GM18868 (cell line): ENCODE data around the gene EWSR1.
"Not testable (repeated sequence)": the region's sequence is repeated elsewhere in the genome, so short reads cannot be mapped to it uniquely, and the experiment has no call there.

Source experiments
- ATAC-seq: cut with Tn5 transposase; IDR thresholded peaks from one replicate; pipeline ENCODE4 v1.9.1; 2021; ENCODE audit warnings: mild to moderate bottlenecking, moderate library complexity; ENCODE audit not compliant: unreplicated experiment

Gene EWSR1, protein sequence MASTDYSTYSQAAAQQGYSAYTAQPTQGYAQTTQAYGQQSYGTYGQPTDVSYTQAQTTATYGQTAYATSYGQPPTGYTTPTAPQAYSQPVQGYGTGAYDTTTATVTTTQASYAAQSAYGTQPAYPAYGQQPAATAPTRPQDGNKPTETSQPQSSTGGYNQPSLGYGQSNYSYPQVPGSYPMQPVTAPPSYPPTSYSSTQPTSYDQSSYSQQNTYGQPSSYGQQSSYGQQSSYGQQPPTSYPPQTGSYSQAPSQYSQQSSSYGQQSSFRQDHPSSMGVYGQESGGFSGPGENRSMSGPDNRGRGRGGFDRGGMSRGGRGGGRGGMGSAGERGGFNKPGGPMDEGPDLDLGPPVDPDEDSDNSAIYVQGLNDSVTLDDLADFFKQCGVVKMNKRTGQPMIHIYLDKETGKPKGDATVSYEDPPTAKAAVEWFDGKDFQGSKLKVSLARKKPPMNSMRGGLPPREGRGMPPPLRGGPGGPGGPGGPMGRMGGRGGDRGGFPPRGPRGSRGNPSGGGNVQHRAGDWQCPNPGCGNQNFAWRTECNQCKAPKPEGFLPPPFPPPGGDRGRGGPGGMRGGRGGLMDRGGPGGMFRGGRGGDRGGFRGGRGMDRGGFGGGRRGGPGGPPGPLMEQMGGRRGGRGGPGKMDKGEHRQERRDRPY

DNA sequence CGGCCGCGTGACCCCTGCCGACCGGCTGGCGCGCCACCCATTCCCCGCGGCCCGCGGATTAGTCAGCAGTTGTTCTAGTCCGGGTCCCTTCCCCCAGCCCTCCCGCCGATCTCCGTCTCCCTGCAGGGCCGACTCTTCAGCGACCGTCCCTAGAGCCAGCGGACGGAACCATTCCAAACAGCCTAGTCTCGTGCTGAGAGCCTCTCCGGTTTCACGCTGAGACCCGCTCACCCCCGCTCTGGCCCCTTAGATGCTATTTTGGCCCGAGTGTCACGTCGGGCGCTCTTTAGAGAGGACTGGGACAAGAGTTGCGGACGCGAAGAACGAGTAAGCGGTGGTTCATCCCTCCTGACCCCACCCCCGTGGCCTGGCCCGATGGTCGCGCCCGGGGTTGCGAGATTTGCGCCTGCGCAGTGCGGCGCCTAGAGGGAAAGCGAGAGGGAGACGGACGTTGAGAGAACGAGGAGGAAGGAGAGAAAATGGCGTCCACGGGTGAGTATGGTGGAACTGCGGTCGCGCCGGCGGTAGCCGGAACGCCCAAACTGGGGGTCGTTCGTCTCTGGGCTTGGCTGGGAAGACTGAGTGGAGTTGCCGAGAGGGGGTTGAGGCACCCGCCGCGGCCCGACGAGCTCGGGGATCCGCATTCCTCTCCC is at the start of gene EWSR1, which contains the start of gene RHBDD3:
Gene EWSR1 (plus strand): TSS at position 411 of the 653 bp plus-strand sequence. CDS start 69 bp downstream, at position 480.
Gene RHBDD3 (minus strand): TSS at position 124 of the 653 bp plus-strand sequence. CDS start 2,355 bp downstream, outside the sequence.
- peak; percentile 83 for ATAC-seq

DNA sequence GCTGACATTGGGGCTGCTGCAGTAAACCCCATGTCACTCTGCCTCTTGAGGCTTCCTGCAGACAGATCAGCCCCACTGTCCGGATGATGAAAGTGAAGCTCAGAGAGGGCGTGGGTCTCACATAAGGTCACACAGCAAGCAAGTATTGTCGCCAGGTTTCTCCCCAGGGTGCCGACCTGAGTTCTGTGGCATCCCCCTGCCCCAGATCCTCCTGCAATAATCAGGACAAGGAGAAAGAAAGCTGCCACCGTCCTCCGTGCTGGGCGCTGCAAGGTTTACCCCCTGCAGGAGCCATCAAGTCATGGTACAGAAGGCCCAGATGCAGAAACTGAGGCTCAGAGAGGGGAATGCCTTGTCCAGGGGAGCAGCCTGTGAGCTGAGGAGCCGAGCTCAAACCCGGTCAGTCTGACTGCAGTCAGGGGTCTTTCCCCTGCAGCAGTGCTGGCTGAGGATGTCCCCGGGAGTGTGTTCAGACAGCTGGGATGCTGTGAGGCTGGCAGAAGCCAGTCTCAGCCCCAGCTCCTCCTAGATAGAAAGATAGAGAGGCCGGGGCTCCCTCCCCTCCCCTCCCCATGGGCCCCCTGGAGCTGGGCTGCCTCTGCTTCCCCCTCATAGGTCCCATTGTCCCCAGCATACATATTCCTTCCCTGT is 49.2 kb upstream of the EWSR1 start:
- no peak for ATAC-seq

DNA sequence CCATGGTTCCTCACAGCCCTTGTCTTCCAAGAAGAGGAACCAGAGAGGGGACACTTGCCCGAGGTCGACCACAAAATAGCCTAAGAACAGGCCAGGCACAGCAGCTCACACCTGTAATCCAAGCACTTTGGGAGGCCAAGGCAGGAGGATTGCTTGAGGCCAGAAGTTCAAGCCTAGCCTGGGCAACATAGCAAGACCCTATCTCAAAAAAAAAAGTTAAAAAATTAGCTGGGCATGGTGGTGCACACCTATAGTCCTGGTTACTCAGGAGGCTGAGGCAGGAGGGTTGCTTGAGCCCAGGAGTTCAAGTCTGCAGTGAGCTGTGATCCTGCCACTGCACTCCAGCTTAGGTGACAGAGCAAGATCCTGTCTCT is 48.7 kb upstream of the EWSR1 start:
- ATAC-seq, result not testable (repeated sequence)

DNA sequence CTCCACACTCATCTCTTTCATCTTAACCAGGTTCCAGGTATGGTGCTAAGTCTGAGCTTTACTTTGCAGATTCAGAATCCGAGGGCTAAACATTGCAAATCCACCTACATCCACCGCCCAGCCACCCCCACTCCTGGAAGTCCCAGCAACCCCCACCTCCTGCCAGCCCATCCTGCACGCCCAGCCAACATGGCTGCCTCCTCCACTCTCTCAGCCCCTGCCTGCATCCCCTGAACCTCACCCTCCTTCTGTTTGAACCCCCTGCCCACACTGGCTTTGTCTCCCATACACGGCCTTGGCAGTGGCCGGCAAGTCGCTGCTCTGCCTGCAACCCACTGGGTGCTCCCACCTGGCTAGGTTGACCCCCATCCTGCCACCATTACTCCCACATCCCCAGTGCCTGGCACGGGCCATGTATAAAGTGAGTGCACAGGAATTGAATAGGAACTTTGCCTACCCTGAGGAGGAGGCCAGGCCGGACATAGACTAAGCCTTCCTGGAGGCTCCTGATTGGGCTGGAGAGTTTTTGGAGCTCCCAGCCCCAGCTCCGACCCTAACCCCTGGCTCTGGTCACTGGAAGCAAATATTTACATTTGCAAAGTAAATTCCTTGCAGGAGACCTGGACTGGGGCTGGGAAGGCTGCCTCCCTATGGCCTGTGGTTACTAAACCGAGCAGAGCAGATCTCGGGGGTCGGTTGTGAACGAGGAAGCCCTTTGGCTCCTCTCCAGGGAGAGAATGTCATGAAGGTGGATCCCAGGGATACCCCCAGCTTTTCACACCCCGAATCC is 48.0 kb upstream of the EWSR1 start:
- no peak for ATAC-seq

DNA sequence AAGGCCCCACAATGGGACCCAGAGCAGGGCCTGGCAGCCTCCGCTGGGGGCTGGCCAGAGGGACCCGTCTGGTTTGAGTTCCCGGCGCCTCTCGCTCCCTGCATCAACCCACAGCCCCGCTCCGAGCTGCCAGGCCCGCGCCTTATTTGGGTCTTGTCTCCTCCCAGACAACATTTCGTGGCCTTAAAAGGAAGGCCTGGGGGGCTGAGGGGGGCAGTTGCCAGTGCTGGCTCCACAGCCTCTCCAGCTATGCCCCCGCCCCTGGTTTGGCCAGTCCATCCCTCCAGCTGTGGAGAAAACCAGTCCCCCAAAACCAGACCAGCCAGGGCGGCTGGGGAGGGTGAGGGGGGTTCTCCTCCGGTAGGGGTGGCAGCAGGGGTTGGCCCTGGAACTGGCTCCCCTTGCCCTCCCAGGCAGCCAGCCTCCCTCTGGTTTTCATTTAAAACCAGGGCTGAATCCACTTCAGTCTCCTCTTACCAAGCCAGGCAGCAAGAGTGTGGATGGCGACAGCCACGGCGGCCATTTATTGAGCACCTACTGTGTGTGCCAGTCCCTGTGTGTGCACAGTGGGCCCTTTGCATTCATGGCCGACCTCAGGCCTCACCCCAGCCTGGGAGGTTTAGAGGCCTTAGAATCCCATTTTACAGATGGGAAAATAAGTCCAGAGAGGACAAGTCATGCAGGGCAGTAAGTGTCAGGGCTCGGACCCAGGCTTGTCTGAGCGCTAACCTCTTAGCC is 43.8 kb upstream of the EWSR1 start:
- ATAC-seq, result no peak

DNA sequence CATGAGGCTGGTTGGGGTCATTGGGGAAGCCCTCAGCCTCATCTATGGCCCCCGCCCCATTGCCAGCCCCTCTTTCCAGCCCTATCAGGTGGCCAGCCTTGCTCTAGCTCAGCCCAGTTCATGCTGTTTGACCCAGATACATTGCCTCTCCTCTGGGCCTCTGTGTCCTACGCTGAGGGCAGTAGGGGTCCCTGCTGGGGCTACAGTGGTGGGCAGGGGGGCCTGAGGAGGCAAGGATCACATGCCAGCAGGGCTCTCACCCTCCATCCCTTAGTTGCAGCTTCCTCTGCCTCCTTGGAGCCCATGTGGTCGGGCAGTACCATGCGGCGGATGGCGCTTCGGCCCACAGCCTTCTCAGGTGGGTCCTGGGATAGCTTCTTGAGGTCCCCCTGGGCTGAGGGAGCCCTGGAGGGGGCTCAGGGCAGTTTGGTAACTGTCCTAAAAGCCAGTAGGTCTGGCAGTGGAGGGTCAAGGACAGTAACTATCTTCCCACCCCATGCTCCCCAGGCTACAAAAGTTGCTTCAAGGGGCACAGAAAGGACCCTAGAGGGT is 43.1 kb upstream of the EWSR1 start:
- no peak for ATAC-seq

DNA sequence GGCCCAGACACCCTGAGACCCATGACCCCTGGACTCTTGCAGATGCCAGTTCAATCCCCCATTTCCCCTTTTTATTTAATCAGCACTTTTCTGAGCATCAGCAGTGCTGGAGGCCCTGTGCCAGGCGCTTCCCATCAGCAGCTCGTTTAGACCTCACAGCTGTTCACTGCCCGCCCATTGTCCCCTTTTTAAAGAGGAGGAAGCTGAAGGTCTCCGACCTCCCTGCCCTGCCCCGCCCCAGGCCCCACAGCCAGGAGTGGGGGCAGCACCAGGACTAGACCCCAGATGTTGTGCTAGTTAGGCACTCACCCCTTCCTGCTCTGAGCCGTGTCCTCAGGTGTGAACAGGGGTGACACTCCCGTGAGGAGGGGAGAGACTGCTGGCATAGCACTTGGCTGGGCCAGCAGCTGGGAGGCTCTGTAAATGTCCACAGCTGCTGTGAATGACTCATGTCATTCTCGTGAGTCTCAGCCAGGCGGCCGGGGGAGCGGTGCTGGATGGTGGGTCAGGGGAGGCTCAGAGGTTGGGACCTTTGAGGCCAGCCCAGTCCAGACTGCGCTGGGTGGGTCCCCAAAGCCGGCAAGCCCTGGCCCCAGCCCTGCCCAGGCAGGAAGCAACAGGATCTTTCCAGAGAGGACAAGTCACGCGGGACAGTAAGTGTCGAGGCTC is 42.5 kb upstream of the EWSR1 start:
- no peak for ATAC-seq

DNA sequence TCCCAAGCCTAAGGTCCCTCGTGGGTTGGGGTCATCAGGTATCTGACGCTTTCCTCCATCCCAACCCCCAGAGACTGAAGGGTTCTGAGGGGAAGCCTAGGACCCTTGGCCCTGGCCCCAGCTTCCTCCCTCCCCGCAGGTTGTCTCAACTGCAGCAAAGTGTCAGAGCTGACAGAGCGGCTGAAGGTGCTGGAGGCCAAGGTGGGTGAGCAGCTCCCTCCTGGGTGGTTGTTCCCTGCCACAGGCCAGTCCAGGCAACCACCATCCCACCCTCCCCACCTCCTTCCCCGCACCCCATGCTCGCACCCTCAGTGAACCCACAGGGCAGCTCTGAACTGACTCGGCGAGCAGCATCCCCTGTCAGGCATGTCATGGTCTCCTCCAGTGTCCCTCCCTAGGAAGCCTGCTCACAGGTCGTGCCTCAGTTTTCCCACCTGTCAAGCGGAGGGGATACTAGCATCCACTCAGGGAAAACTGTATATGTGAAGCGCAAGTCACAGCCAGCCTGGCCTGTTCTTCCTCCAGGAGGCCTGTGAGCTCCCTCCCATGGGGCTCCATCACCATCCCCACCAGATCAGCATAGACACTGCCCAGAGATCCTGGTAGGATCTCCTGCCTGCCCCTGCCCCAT is 41.6 kb upstream of the EWSR1 start:
- no peak for ATAC-seq

DNA sequence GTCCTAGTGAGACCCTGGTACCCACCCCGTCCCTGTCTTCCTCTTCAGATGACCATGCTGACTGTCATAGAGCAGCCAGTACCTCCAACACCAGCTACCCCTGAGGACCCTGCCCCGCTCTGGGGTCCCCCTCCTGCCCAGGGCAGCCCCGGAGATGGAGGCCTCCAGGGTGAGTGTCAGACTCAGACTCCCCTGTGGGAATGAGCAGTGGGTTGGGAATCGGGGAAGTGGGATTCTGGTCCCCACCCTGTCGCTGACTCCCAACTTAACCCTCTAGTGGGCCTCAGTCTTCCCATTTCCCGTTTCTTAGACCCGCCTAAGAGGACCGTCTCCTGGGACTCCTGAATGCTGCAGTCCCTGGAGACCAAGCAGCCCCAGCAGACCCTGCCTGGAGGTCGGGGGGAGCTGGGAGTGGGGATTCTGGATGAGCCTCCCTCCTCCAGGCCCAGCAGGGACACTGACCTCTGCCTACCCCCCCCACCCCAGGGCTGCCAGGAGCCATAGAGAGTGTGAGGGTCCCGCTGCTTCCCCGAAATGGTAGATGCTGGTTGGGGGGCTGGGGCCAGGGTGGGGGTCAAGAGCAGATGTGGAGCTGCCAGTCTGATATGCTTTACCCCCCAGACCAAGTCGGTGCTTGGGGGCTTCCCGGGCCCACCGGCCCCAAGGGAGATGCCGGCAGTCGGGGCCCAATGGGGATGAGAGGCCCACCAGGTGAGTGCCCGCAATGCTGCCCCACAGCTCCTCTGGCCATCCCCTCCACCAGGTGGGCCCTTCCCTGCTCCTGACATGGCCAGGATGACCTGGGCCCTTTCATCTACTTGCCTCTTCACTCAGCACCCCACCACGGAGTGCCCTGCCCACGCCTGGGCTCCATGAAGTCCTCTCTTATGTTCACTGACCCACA is 36.8 kb upstream of the EWSR1 start:
- ATAC-seq, result no peak

DNA sequence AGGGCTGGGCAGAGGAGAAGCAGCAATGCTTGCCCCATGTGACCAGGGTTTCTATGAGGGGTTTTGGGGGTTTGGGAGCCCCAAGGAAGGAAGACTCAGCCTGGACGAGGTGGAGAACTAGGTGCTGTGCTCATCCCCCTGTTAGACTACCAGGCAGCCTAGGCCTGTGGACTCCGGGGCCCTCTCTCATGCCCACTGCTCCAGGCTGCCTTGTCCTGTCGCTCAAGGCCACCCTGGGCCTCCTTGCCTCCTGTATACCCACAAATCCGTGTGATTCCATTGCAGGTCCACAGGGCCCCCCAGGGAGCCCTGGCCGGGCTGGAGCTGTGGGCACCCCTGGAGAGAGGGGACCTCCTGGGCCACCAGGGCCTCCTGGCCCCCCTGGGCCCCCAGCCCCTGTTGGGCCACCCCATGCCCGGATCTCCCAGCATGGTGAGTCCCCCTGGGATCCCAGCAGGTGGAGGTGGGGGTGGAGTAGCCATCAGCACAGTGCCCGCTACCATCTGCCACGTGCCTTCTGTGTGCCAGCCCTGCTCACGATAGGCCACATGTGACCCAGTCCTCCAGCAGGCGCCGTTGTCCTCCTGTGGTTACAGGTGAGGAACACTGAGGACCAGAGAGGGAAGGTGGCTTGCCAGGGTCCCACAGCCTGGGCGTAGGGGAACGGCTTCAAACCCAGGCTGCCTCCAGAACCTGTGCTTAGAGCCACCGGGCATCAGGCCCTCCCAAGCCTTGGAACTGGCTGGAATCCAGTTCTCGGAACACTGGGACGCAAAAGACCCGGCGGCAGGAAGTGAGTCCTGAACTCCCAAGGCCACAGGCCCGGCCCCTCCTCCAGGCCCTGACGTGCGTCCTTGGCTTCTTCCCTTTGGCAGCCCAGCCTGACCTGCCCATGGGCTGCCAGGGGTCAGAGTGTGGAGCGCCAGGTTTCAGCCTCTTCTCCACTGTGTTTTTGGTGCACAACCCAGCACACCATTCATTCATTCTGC is 35.8 kb upstream of the EWSR1 start:
- no peak for ATAC-seq

DNA sequence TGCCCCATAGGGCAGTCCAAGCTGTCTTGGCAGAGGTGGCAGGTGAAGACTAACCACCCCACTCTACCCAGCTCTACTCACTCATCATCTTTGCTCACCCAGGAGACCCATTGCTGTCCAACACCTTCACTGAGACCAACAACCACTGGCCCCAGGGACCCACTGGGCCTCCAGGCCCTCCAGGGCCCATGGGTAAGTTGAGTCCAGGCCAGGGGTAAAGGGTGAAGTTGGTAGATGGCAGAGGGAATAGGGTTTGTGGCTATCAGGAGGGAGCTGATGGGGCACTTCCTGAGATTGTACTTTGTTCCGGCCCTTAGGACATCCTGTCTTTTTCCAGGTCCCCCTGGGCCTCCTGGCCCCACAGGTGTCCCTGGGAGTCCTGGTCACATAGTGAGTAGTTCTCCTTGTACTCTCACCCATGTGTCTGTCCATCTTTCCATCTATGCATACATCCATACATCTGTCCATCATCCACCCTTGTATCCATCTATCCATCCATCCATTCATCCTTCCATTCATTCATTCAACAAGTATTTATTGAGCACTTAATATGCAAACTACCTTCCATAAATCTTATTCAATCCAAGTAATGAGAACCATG is 34.7 kb upstream of the EWSR1 start:
- no peak for ATAC-seq

DNA sequence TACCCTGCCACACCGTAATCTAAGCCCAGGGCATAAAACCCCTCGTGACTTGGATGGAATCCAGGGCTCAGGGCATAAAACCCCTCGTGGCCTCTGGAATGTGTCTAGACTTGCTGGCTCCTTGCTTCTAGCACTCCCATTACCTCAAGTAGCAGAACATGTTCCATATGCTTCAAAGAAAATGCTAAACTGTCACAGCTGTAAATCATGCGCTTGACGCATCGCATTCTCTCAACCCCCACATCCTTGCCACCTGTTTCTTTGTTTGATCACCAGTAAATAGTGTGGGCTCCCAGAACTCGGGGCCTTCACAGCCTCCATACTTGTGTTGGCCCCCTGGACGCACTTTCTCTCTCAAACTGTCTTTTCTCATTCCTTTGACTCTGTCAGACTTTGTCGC is 27.6 kb upstream of the EWSR1 start:
- not testable (repeated sequence) for ATAC-seq

DNA sequence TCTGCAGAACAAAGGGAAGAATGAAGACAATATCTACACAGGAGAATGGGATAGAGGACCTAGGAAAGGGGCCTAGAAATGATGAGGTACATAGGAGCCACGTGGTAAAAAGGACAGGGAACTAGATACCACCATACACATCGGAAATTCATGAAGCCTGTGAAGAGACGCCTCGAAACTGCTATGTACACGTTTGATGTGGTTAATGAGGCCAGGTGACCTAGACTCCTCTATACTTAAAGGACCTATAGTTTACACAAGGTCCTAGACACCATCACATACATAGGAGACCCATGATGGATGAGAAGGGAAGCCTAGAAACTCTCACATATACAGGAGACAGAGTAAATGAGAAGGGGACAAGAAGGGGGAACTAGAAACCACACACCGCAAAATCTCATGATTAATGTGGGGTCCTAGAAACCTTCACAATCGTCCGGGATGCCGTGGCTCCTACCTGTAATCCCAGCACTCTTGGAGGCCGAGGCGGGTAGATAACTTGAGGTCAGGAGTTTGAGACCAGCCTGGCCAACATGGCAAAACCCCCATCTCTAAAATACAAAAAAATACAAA is 24.1 kb upstream of the EWSR1 start:
- ATAC-seq, result no peak

DNA sequence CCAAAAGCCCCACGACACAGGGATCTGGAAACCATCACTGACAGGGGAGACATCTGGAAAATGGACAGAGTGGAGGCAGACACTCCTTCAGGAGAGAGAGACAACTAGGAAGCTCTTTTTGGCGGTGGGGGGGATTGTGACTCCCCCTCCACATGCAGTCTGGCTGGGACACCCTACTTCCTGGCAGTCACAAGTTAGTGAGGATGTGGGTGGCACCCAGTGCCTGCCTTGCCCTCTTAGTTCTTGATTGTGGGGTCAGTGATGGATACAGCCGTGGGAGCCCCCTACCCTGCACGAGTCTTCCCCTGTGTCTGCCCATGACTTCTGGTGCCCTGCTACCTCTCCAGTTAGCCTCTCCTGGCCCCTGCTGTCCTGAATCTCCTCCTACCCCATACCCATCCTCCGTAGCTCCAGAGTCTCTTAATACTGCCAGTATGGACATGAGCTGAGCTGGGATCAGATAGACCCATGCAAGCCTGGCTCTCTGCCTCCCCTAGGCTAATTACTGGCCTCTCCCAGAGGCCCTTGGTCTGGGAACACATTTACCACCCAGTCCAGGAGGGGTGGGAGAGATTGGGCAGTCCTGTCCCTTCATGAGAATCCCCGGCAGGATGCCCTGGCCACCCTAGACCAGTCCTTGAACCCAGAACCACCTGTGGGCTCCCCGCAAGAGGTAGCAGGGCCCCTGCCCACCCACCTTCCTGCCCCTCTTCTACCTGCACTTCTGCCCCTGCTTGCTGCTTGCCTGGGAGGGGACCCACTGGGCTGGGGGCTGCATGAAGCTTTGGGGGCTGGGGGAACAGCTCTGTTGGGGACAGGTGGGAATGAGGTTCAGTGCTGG is 23.1 kb upstream of the EWSR1 start:
- no peak for ATAC-seq
